ENCODE measurements around the gene EVI2A.

DNA sequence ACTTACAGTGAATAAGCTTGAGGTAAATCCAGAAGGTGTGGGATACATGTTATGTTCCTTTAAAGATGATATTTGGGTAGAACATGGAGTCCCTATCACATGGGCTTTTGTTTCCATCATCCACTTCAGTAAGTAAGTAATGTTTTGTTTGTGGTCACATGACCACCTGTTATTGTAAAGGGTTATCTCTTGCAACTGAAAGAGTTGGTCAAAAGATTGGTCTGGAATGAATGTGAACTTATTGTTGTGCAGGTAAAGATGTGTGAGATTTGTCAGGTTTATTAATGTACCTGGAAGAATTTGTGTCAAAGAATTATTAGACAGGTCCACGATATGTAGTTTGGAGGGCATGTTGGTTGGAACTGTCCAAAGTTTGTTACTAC is 25.9 kb downstream of the EVI2A start:
- TF ChIP-seq POLR2A (IDR thresholded peaks at IDR 0.05): no peak
- TF ChIP-seq, protein P1, sequence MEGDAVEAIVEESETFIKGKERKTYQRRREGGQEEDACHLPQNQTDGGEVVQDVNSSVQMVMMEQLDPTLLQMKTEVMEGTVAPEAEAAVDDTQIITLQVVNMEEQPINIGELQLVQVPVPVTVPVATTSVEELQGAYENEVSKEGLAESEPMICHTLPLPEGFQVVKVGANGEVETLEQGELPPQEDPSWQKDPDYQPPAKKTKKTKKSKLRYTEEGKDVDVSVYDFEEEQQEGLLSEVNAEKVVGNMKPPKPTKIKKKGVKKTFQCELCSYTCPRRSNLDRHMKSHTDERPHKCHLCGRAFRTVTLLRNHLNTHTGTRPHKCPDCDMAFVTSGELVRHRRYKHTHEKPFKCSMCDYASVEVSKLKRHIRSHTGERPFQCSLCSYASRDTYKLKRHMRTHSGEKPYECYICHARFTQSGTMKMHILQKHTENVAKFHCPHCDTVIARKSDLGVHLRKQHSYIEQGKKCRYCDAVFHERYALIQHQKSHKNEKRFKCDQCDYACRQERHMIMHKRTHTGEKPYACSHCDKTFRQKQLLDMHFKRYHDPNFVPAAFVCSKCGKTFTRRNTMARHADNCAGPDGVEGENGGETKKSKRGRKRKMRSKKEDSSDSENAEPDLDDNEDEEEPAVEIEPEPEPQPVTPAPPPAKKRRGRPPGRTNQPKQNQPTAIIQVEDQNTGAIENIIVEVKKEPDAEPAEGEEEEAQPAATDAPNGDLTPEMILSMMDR (IDR thresholded peaks at IDR 0.05): no peak

Data from adrenal gland (tissue), 5 donors.